Limb (tissue), 2 donors: ENCODE results near the gene NTN1.
A peak's percentile ranks its signal among the peaks of the same experiment; 100 is the strongest.

ENCODE experiments used
- DNase-seq, 2 donors: peaks; one replicate each; pipeline ENCODE4 v3.0.0-alpha.2; 2016; ENCODE audit errors: extremely low spot score in 2 of 2

The NTN1 gene

DNA sequence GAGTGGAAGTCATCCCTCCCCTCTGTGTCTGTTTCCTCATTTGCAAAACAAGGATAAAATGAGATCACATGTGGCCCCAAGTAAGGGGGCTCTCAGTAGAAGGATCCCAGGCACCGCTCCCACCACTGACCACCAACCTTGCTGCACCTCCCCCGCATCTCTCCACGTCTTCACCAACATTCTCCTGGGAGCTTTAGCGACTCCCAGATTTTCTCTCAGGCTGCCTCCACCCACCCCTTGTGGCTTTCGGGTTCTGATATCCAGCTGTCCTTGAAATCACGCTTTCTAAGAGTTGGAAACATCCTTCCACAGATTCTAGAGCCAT, 16.4 kb upstream of the NTN1 start:
- DNase-seq = no peak

DNA sequence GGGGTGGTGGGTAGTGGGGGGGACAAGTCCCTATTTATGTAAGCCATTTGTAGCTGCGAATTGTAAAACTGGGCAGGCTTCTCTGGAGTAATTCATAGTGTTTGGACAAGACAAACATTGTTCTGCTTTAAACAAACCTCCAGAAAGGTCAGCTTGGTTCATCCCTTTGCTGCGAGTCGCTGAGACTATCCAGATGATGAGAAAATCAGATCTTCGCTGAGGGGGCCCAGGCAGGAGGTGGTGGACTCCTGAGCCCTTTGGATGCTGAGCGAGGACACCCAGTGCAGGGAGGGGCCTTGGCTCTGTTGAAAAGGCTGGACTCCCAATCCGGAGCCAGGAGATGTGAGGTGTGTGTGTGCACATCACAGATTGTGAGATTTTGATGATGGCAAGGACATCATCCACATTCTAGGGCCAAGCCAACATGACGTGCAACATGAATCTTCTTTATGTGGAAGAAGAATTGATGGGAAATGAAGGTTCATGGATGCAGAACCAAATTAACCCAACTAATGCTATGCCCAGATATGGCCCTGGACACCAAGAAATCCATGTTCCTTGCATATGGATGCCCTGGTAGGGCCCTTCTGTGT, 15.0 kb upstream of the NTN1 start:
- DNase-seq = no peak

DNA sequence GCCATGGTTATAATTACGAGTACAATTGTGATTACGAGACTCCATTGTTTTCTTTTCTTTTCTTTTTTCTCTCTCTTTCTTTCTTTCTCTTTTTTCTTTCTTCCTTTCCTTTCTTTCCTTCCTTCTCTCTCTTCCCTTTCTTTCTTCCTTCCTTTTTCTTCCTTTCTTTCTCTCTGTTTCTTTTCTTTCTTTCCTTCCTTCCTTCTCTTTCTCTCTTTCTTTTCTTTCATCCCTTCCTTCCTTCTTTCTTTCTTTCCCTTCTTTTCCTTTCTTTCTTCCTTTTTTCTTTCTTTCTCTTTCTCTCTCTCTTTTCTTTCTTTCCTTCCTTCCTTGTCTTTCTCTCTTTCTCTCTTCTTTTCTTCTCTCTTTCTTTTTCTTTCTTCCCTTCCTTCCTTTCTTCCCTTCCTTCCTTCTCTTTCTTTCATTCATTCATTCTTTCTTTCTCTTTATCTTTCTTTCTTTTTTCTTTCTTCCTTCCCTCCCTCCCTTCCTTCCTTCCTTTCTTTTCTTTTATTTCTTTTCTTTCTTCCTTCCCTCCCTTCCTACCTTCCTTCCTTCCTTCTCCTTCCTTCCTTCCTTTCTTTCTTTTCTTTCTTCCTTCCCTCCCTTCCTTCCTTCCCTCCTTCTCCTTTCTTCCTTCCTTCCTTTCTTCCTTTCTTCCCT, 14.1 kb upstream of the NTN1 start:
- DNase-seq = no peak

DNA sequence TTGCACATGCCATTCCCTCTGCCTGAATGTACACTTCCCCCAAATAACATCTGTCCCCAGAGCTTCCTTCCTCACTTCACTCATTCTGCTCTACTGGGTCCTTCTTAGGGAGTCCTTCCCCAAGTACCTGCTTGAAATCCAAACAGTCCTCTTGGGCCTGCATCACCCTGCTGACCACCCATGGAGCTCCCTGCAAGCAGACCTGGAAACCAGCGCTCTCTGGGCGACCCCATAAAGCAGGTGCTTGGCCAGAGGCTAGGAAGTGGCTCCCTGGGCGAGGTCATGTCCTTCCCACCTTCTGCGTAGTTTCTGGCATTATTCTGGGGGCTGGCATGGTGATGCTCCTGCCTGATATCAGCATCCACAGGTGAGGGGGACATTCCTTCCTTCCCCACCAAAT, 12.2 kb upstream of the NTN1 start:
- no peak for DNase-seq

- DNase-seq = no peak
Measured at GRCh38 chr17:9009737-9010136, 11.6 kb upstream of the NTN1 start.

GRCh38 chr17:9011001-9011400, 10.3 kb upstream of the NTN1 start:
- DNase-seq = no peak

DNA sequence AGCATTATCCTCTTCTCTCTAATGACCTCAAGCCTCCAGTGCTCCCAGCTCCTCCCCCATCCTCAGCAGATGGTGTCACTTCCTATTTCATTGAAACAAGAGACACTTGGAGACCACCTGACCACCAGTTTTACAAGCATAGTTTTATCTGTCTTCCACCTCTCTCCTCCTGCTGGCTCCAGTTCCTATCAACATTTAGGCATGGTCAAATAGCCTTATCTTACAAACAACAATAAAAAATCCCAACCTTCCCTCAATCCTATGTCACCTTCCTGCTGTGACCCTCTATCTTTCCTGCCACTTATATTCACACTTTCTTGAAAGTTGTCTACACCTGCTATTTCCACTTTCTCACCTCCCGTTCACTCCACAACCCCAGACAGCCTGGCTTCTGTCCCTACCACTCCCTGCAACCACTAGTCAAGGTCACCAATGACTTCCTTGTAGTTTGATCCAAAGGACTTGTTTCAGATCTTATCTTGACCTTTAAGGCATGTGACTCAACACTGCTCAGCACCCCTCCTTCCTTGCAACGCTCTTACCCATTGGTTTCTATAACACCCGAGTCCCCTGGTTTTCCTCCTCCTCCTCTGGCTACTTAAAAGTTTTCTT, 4.3 kb upstream of the NTN1 start:
- no peak for DNase-seq

GRCh38 chr17:9018726-9019125, 2.6 kb upstream of the NTN1 start:
- DNase-seq = no peak

GRCh38 chr17:9020096-9020823, 1.1 kb upstream of the NTN1 start:
- DNase-seq = no peak

DNA sequence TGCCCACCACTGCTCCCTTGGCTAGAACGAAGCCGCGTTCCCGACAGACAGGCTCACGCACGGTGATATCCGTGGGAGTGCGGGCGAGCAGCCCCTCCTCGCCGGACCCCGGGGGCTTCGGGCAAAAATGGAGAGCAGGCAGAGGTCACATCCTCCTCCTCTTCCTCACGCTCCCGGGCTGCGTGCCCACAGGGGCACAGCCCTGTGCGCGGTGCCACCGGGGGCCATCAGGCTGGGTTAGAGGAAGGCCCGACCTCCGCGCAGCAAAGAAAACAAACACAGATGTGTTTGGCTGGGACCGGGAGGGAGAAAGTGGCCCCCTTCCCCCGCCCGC, 519 bp upstream of the NTN1 start:
- peak in 1 of 2 donors; percentile 45 for DNase-seq

DNA sequence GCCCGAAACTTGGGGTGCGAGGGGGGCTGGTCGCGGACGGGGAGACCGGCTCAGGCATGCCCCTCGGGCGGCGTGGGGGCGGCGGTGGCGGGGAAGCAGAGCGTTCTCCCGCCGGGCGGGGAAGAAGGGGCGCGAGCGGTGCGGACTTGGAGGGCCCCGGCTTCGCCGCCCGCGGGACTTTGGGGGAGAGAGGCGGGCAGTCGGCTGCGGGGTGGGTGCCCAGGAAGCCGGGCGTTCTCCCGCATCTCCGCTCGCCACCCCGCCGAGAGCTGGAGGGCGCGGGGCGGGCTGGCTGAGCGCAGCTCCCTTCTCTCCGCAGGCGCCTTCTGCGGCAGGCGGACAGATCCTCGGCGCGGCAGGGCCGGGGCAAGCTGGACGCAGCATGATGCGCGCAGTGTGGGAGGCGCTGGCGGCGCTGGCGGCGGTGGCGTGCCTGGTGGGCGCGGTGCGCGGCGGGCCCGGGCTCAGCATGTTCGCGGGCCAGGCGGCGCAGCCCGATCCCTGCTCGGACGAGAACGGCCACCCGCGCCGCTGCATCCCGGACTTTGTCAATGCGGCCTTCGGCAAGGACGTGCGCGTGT, 772 bp downstream of the NTN1 start:
- peak in 1 of 2 donors; percentile 71 for DNase-seq

DNA sequence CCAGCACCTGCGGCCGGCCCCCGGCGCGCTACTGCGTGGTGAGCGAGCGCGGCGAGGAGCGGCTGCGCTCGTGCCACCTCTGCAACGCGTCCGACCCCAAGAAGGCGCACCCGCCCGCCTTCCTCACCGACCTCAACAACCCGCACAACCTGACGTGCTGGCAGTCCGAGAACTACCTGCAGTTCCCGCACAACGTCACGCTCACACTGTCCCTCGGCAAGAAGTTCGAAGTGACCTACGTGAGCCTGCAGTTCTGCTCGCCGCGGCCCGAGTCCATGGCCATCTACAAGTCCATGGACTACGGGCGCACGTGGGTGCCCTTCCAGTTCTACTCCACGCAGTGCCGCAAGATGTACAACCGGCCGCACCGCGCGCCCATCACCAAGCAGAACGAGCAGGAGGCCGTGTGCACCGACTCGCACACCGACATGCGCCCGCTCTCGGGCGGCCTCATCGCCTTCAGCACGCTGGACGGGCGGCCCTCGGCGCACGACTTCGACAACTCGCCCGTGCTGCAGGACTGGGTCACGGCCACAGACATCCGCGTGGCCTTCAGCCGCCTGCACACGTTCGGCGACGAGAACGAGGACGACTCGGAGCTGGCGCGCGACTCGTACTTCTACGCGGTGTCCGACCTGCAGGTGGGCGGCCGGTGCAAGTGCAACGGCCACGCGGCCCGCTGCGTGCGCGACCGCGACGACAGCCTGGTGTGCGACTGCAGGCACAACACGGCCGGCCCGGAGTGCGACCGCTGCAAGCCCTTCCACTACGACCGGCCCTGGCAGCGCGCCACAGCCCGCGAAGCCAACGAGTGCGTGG, 1.5 kb downstream of the NTN1 start:
- DNase-seq = peak in 1 of 2 donors; percentile 66

GRCh38 chr17:9023392-9024218, 2.3 kb downstream of the NTN1 start:
- DNase-seq = peak in 1 of 2 donors; percentile 43

GRCh38 chr17:9024497-9024896, 3.2 kb downstream of the NTN1 start:
- no peak for DNase-seq

DNA sequence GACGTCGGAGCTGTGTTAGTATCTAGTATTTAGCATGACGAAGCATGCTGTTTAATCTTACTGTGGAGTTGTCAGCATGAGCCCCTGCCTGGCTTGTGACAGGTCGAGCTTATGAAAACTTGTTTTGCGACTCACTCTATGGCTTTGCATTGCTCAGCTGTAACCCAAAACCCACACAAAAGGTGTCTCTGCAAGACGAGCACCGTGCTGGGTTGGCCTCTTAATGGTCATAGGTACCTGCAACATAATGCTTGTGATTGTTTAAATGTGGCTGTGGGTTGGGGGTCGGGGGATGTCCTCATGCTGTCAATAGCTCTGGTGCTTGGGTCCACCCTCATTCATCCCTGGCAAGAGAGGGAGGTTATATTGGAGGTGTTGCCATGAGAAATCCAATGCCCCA, 5.4 kb downstream of the NTN1 start:
- DNase-seq = no peak

- peak in 1 of 2 donors; percentile 33 for DNase-seq
Measured at GRCh38 chr17:9028202-9028987, 7.1 kb downstream of the NTN1 start.

GRCh38 chr17:9028988-9029570, 7.8 kb downstream of the NTN1 start:
- no peak for DNase-seq

GRCh38 chr17:9032151-9032550, 10.8 kb downstream of the NTN1 start:
- DNase-seq = no peak

DNA sequence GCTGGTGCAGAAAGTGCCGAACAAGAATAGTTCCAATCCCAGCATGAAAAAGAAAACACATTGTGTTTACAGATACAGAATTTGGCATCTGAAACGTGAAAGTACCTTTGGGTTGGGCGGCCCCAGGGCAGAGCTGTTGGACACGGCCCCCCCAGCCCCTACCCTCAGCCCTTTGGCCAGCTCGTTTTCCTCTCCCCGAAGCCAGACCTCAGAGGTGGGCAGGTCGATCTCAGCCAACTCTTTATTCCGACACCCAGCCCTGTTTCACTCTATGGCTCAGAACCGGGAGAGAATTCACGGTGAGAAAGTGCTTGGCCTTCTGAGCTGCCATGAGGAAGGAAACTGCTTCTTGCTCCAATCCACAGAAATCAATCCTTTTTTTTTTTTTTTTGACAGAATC, 11.3 kb downstream of the NTN1 start:
- DNase-seq = no peak
